HL-60 (cell line): ENCODE data around the gene CDK6.

Experiments
- DNase-seq, 2 experiments: peaks; one replicate each; pipeline ENCODE4 v3.0.0-alpha.2; 2010 to 2020; ENCODE audit warnings: low read depth in 1 of 2, low spot score in 1 of 2
- H3K27ac ChIP-seq: fragments of 250-450 bp; sonication (Bioruptor Pico); replicated peaks from 2 replicates; pipeline ENCODE4 v1.5.1; 2020; ENCODE audit warnings: mild to moderate bottlenecking, moderate library complexity
- H3K27me3 ChIP-seq: fragments of 250-450 bp; sonication (Bioruptor Pico); 2 replicates; pipeline ENCODE4 v1.5.1; 2021; ENCODE audit warnings: mild to moderate bottlenecking, moderate library complexity; ENCODE audit not compliant: insufficient read depth, poor library complexity, severe bottlenecking
- H3K4me3 ChIP-seq: replicated peaks from 2 replicates; pipeline ENCODE4 v1.5.1; 2011; ENCODE audit warnings: mild to moderate bottlenecking, control low read depth, low read length; ENCODE audit not compliant: insufficient read depth
- GABPA ChIP-seq: IDR thresholded peaks from 2 replicates; pipeline ENCODE4 v1.6.1; 2012; ENCODE audit warnings: low read depth
- POLR2AphosphoS5 ChIP-seq: IDR thresholded peaks from 2 replicates; pipeline ENCODE4 v1.6.1; 2012; ENCODE audit warnings: low read depth
- SPI1 ChIP-seq: IDR thresholded peaks from 2 replicates; pipeline ENCODE4 v1.6.1; 2012; ENCODE audit warnings: low read depth, mild to moderate bottlenecking, borderline replicate concordance
- TF ChIP-seq, protein P1 (sequence below): IDR thresholded peaks from one replicate; pipeline ENCODE4 v1.5.1; 2011; ENCODE audit warnings: low read length, control low read depth, inconsistent platforms; ENCODE audit not compliant: insufficient read depth
- TF ChIP-seq, protein P2 (sequence below): IDR thresholded peaks from 2 replicates; pipeline ENCODE4 v1.6.1; 2012; ENCODE audit warnings: low read depth; ENCODE audit not compliant: insufficient replicate concordance

Gene CDK6

DNA sequence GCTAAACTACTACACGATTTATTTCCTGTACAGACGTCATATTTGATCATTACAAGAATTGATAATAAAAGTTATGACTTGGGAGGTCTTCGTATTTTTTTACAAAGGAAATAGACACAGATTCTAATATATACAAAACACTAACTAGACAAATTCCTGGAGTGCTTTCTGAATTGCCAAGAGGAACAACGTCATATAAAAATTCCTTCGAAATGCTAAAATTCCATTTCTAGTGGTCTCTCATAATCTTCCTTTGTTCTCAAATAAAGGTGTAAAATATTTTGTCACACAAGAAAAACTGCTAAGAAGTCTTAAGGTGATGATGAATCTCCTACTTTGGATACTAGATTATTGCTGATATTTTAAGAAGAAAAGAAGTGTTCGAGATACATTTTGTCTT, 85.4 kb downstream of the CDK6 start:
- H3K27me3 ChIP-seq: no peaks in the 10 kb centered on the region
- no peak overlapping the region for H3K27ac ChIP-seq
- DNase-seq: no peak
- H3K4me3 ChIP-seq: no peak overlapping the region
- TF ChIP-seq POLR2AphosphoS5 (no peak), SPI1 (no peak)
- TF ChIP-seq, protein P1, sequence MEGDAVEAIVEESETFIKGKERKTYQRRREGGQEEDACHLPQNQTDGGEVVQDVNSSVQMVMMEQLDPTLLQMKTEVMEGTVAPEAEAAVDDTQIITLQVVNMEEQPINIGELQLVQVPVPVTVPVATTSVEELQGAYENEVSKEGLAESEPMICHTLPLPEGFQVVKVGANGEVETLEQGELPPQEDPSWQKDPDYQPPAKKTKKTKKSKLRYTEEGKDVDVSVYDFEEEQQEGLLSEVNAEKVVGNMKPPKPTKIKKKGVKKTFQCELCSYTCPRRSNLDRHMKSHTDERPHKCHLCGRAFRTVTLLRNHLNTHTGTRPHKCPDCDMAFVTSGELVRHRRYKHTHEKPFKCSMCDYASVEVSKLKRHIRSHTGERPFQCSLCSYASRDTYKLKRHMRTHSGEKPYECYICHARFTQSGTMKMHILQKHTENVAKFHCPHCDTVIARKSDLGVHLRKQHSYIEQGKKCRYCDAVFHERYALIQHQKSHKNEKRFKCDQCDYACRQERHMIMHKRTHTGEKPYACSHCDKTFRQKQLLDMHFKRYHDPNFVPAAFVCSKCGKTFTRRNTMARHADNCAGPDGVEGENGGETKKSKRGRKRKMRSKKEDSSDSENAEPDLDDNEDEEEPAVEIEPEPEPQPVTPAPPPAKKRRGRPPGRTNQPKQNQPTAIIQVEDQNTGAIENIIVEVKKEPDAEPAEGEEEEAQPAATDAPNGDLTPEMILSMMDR: no peak
- TF ChIP-seq, protein P2, sequence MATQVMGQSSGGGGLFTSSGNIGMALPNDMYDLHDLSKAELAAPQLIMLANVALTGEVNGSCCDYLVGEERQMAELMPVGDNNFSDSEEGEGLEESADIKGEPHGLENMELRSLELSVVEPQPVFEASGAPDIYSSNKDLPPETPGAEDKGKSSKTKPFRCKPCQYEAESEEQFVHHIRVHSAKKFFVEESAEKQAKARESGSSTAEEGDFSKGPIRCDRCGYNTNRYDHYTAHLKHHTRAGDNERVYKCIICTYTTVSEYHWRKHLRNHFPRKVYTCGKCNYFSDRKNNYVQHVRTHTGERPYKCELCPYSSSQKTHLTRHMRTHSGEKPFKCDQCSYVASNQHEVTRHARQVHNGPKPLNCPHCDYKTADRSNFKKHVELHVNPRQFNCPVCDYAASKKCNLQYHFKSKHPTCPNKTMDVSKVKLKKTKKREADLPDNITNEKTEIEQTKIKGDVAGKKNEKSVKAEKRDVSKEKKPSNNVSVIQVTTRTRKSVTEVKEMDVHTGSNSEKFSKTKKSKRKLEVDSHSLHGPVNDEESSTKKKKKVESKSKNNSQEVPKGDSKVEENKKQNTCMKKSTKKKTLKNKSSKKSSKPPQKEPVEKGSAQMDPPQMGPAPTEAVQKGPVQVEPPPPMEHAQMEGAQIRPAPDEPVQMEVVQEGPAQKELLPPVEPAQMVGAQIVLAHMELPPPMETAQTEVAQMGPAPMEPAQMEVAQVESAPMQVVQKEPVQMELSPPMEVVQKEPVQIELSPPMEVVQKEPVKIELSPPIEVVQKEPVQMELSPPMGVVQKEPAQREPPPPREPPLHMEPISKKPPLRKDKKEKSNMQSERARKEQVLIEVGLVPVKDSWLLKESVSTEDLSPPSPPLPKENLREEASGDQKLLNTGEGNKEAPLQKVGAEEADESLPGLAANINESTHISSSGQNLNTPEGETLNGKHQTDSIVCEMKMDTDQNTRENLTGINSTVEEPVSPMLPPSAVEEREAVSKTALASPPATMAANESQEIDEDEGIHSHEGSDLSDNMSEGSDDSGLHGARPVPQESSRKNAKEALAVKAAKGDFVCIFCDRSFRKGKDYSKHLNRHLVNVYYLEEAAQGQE: no peak

DNA sequence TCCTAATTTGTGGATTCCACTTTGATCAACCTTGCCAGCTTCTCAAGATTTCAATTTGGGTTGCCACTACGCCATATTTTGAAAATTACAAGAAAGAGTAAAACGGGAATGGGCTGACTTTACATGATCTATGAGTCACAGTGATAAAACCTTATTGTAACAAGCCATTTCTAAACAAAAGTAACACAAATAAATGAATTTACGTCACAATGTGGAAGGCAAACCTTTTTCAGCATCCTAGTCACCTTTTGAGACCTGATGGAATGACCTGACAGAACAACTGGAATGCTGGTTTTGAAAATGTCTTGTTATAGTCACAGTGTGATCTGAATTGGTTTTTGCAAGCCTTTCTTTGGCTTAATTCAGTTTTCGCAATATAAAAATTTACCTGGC, 85.9 kb downstream of the CDK6 start:
- no peak overlapping the region; the same call in 1 of the 2 replicates for H3K27ac ChIP-seq

DNA sequence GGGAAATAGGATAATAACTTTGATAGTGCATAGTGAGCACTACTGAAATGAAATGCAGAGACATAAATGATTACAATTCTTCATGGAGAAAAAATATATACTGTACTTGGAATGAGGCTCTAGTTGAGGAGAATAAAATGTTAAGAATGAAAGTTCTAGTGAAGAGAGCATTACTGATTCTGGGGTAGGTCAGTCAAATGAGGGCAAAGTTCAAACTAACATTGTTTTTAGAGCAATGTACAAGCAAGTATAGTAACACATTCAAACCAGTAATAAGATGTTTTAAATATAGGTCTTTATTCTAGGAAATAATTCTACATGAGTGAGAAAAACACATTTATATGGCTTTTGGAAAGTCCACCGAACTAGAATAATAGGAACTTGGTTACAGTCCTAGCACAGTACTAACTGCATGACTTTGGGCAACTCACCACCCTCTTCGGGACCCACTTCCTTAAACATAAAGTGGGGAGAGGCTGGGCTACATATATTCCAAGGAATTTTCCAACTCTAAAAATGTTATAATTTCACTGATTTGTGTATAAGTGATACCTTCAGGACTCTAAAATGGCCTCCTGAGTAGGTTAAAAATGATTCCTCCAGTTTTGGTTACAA, 86.4 kb downstream of the CDK6 start:
- H3K4me3 ChIP-seq: no peak overlapping the region
- TF ChIP-seq SPI1 (peak; percentile 54; the same call in 1 of the 2 replicates), GABPA (no peak)
- H3K27ac ChIP-seq: peak overlapping the region; percentile 19; the same call in 1 of the 2 replicates
- H3K27me3 ChIP-seq: no peaks in the 10 kb centered on the region
- no peak for DNase-seq

More for the DNA sequence above, 85.9 kb downstream of the CDK6 start:
- H3K27me3 ChIP-seq: no peaks in the 10 kb centered on the region
- no peak overlapping the region for H3K4me3 ChIP-seq
- TF ChIP-seq GABPA: no peak
- DNase-seq: no peak

DNA sequence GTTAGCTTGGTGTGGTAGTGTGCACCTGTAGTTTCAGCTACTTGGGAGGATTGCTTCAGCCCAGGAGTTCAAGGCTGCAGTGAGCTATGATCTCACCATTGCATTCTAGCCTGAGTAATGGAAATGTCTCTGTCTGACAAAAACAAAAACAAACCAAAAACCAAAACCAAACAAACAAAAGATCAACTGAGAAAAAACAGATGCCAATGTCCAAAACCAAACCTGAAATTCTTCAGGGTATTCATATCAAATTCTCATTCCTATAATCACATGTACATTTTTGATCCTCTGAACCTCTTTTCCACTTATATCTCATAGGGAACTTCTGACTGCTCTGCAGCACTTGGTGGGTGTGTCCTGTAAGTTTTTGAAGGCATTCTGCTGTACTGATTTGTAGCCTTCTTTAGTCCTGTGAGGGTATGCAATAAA, 87.0 kb downstream of the CDK6 start:
- Histone ChIP-seq H3K4me3 (no peak overlapping the region), H3K27me3 (no peaks in the 10 kb centered on the region), H3K27ac (no peak overlapping the region; the same call in 1 of the 2 replicates)
- no peak for TF ChIP-seq GABPA
- TF ChIP-seq SPI1: no peak
- TF ChIP-seq POLR2AphosphoS5: no peak
- DNase-seq: no peak

DNA sequence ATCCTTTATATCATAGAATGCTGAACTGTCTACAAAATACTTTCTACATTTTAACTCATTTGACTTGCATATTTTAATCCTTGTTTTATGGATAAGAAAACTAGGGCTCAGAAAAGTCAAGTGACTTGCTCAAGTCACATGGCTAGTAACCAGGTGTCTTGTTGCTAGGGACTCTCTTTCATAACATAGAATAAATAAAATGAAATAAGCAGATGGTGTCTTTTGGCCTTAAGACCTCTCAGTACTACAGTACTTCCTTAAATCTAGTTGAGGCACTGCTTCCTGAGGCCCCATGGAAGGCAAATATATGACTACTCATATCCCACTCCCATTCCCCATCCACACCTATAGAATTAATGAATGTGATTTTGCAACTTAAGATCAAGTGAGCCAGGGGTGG, 87.9 kb downstream of the CDK6 start:
- Histone ChIP-seq H3K27me3 (no peaks in the 10 kb centered on the region), H3K27ac (peak overlapping the region; percentile 8; the same call in 1 of the 2 replicates), H3K4me3 (no peak overlapping the region)
- no peak for DNase-seq
- TF ChIP-seq, protein P1: no peak
- TF ChIP-seq, protein P2: no peak
- no peak for TF ChIP-seq SPI1
- TF ChIP-seq GABPA: no peak
- no peak for TF ChIP-seq POLR2AphosphoS5
